ENCODE data around the gene ZNF567.

DNA sequence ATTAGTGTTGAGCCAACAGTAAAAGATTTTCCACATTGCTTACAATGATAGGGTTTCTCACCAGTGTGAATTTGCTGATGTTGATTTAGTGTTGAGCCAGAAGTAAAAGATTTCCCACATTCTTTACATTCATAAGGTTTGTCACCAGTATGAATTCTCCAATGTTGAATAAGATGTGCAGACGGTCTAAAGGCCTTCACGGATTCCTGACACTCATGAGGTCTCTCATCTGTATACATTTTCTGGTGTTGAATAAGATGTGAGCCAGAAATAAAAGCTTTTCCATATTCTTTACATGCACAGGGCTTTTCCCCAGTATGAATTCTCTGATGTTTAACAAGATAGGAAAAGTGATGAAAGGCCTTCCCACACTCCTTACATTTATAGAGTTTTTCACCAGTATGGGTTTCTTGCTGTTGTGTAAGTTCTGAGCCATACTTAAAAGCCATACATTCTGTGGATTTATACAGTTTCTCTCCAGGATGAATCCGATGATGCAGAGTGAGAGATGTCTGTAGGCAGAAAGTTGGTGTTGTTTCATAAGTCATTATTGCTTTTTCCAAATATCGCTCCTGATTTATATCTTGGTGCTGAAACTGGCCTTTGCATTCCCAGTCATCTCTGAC lies 62.8 kb downstream of the ZNF567 start:
- TF ChIP-seq, protein P1, sequence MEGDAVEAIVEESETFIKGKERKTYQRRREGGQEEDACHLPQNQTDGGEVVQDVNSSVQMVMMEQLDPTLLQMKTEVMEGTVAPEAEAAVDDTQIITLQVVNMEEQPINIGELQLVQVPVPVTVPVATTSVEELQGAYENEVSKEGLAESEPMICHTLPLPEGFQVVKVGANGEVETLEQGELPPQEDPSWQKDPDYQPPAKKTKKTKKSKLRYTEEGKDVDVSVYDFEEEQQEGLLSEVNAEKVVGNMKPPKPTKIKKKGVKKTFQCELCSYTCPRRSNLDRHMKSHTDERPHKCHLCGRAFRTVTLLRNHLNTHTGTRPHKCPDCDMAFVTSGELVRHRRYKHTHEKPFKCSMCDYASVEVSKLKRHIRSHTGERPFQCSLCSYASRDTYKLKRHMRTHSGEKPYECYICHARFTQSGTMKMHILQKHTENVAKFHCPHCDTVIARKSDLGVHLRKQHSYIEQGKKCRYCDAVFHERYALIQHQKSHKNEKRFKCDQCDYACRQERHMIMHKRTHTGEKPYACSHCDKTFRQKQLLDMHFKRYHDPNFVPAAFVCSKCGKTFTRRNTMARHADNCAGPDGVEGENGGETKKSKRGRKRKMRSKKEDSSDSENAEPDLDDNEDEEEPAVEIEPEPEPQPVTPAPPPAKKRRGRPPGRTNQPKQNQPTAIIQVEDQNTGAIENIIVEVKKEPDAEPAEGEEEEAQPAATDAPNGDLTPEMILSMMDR (conservative IDR thresholded peaks at IDR 0.05; ENCODE audit: low read length), result no peak
- no peak for TF ChIP-seq EZH2phosphoT487 (IDR thresholded peaks at IDR 0.05; ENCODE audit: borderline replicate concordance, low read depth, low read length)
